22Rv1 (cell line): ENCODE results near the gene NMNAT3.

Experiments
- H3K27ac ChIP-seq: fragments of 450-650 bp; 2 replicates; pipeline ENCODE4 v1.5.1; 2017
- ZFX ChIP-seq: fragments of 450-650 bp; IDR thresholded peaks from 2 replicates; pipeline ENCODE4 v1.6.1; 2017; ENCODE audit warnings: antibody characterized with exemption, borderline replicate concordance
- TF ChIP-seq, protein P1 (sequence below): fragments of 450-650 bp; IDR thresholded peaks from 2 replicates; pipeline ENCODE4 v1.5.1; 2017; ENCODE audit warnings: mild to moderate bottlenecking

Gene NMNAT3

DNA sequence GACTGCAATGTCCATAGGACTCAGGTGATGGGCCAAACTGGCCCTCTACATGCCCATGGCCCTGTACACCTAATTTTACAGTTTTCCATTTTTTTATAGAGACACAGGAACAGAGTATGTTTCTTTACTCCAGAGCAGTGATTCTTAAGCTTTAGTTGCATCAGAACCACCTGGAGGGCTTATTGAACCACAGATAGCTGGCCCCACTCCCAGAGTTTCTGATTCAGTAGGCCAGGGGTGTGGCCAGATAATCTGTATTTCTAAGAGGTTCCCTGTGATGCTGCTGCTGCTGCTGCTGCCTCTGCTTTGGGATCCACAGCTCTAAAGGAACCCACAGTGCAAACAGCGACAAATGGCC, 143.3 kb downstream of the NMNAT3 start:
- no peak overlapping the region for H3K27ac ChIP-seq
- TF ChIP-seq, protein P1, sequence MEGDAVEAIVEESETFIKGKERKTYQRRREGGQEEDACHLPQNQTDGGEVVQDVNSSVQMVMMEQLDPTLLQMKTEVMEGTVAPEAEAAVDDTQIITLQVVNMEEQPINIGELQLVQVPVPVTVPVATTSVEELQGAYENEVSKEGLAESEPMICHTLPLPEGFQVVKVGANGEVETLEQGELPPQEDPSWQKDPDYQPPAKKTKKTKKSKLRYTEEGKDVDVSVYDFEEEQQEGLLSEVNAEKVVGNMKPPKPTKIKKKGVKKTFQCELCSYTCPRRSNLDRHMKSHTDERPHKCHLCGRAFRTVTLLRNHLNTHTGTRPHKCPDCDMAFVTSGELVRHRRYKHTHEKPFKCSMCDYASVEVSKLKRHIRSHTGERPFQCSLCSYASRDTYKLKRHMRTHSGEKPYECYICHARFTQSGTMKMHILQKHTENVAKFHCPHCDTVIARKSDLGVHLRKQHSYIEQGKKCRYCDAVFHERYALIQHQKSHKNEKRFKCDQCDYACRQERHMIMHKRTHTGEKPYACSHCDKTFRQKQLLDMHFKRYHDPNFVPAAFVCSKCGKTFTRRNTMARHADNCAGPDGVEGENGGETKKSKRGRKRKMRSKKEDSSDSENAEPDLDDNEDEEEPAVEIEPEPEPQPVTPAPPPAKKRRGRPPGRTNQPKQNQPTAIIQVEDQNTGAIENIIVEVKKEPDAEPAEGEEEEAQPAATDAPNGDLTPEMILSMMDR, result no peak
- no peak for TF ChIP-seq ZFX

DNA sequence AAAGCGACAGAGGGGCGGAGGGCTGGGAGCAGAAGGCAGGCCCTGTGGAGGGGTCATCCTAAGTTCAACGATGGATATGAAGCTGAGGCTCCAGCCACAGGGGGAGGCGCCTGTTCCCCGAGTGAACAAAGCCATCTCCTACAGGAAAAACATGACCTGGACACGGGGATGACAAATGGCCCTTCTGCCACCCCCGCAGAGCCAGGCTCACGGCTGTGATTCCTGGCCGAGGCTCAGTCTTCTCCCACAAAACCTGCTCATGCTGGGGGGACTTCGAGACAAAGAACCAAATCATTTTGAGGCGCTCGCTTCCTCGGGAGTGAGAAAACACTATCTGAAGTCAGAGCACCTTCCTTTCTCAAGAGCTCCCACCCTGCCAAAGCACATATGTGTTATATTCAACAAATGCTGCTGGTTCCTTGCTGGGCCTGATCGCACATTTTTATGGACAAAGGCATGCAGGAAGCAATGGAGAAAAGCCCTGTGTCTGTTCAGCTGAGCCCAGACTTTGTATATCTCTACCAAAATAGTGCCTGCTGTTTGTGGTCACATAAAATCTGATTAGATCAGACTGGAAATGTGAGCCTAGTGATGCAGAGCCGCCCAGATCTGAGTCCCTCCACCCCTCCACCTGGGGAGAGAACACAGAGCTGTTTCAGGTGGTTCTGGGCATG, 143.9 kb downstream of the NMNAT3 start:
- no peak for TF ChIP-seq ZFX
- TF ChIP-seq, protein P1, result no peak
- no peak overlapping the region for H3K27ac ChIP-seq

DNA sequence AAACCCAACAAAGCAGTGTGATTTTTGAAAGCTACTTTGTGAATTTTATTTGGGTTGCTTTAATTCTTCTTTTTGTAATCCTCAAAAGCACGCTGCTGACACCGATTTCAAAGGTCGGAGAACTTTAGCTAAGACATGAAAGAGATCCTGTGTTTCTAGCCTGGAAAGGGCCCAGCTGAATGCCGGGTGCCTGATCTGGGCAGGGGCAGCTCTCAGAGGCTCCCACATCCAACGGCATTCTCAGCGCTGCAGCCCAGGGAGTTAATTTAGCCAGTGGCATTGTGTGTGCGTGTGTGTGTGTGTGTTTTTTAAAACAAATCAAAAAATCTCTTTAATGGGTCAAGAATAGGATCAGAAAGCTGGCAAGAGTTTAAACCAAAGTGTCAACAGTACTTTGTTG, 144.8 kb downstream of the NMNAT3 start:
- no peak overlapping the region for H3K27ac ChIP-seq
- TF ChIP-seq, protein P1, result no peak

DNA sequence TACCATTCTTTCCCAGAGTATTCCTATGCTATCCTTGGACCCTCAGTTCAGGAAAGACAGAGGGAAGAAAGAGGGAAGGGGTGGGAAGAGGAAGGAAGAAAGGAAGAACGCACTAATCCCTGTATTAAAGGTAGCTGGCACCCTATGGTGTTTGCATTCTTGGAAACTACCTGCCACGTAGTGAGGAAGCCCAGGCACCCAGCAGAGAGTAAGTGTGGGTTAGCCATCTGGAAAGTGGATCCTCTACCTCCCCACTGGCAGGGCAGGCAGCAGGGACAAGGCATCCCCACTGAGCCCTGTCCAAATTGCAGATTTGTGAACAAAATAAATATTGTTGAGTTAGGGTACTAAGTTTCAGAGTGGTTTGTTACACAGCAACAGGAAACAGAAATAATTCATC, 147.1 kb downstream of the NMNAT3 start:
- H3K27ac ChIP-seq, result no peak overlapping the region
- TF ChIP-seq, protein P1, result no peak
- no peak for TF ChIP-seq ZFX

DNA sequence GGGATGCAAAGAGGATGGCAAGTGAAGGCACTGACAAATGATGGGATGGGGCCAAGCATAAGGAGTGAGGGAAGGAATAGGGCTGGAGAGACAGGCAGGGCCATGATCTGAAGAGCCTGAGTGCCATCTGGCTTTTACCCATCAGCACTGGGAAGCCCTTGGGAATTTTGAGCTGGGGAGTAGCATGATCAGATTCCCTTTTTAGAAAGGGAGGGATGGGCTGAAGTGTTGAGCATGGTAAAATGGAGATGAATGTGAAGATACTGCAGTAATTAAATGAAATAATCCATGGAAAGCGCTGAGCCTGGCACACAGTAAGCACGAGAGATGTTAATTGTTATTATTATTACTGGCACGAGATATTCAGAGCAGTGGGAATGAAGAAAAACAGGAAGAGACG, 148.1 kb downstream of the NMNAT3 start:
- H3K27ac ChIP-seq, result no peak overlapping the region
- TF ChIP-seq, protein P1, result no peak
- no peak for TF ChIP-seq ZFX

DNA sequence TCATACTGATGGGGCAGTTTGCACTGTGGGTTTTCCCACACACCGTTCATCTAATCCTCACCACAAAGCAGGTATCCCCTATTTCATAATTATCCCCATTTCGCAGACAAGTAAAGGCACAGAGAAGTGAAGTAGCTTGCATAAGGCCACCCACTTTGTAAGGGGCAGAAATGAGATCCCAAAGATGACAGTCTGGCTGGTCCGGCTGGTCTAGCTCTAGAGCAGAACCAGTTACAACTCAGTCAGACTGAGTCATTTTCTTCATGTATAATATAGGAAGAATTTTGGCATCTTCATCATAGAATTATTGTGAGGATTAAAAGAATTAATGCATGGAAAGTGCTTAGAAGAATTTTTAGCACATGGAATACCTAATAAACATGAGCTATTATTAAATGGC, 148.8 kb downstream of the NMNAT3 start:
- TF ChIP-seq, protein P1, result no peak
- no peak for TF ChIP-seq ZFX
- H3K27ac ChIP-seq, result no peak overlapping the region

DNA sequence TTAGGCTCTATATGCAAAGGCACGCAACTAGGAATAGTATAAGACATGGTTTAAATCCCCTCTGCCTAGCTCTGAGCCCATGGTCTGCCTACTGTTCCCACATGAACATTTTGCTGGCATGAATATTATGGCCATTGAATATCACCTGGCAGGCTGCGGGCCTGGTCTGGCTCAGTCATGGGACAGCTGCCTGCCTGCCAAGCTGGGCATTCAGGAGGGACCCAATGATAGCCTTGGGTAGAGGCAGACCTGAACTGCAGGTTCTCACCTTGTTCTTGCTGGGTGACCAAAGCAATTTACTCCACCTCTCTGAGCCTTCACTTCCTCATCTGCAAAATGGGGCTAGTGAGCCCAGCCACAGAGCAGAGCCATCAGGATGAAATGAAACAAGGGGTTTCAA, 149.5 kb downstream of the NMNAT3 start:
- TF ChIP-seq ZFX, result no peak
- TF ChIP-seq, protein P1, result no peak
- H3K27ac ChIP-seq, result no peak overlapping the region
